ENCODE measurements around the gene PITRM1. TPM values are rescaled to one million over a fixed set of nuclear protein-coding genes. Genes with fewer than 3 reads are reported as not detected.

The PITRM1 gene
- total RNA-seq, 1 donor from 2014 or later = 80.4 TPM

- Mint-ChIP-seq H3K9me3 (ENCODE audit: unreplicated experiment) (peaks cover 2% of the 10 kb centered on the region), H3K27me3 (ENCODE audit: low read depth, unreplicated experiment) (no peaks in the 10 kb centered on the region), H3K4me3 (ENCODE audit: unreplicated experiment) (no peak overlapping the region), H3K4me1 (ENCODE audit: low read depth, unreplicated experiment) (peaks cover 23% of the 10 kb centered on the region), H3K36me3 (ENCODE audit: low read depth, unreplicated experiment) (no peaks in the 10 kb centered on the region), H3K27ac (ENCODE audit: unreplicated experiment) (peak overlapping the region; percentile 47)
- Histone ChIP-seq H2AFZ (ENCODE audit: low read depth, low read length) (no peak overlapping the region), H3K9ac (ENCODE audit: low read length) (no peak overlapping the region), H3K9me3 (ENCODE audit: insufficient read depth, low read depth, low read length) (no peaks in the 10 kb centered on the region), H4K20me1 (ENCODE audit: insufficient read depth, low read length) (no peaks in the 10 kb centered on the region), H3K27me3 (ENCODE audit: insufficient read depth, low read length) (peaks cover 4% of the 10 kb centered on the region), H3K4me3 (ENCODE audit: insufficient read depth, low read depth, low read length) (no peak overlapping the region), H3K4me1 (ENCODE audit: insufficient read depth, low read length) (peaks cover 13% of the 10 kb centered on the region), H3K27ac (ENCODE audit: low read depth, low read length) (no peak overlapping the region), H3K79me2 (ENCODE audit: insufficient read depth, low read length) (no peaks in the 10 kb centered on the region), H3K36me3 (ENCODE audit: insufficient read depth, low read length) (no peaks in the 10 kb centered on the region), H3K4me2 (ENCODE audit: low read length) (no peak overlapping the region)
- FAIRE-seq (no peak), DNase-seq (ENCODE audit: low read depth) (no peak)
- no peak for TF ChIP-seq EZH2 (IDR thresholded peaks at IDR 0.05; ENCODE audit: insufficient read depth, low read length)
- TF ChIP-seq CTCF (IDR thresholded peaks at IDR 0.05; ENCODE audit: insufficient read depth, low read depth, low read length) = no peak
Measured at GRCh38 chr10:3201796-3202195, 29.2 kb upstream of the PITRM1 start.

- Mint-ChIP-seq H3K9me3 (ENCODE audit: unreplicated experiment) (peaks cover 2% of the 10 kb centered on the region), H3K4me1 (ENCODE audit: low read depth, unreplicated experiment) (peaks cover 34% of the 10 kb centered on the region), H3K27me3 (ENCODE audit: low read depth, unreplicated experiment) (no peaks in the 10 kb centered on the region), H3K27ac (ENCODE audit: unreplicated experiment) (peak overlapping the region; percentile 11), H3K36me3 (ENCODE audit: low read depth, unreplicated experiment) (no peaks in the 10 kb centered on the region), H3K4me3 (ENCODE audit: unreplicated experiment) (peak overlapping the region; percentile 67)
- H3K9ac ChIP-seq (ENCODE audit: low read length) = no peak overlapping the region
- no peak for DNase-seq (ENCODE audit: low read depth)
- H3K4me3 ChIP-seq (ENCODE audit: insufficient read depth, low read depth, low read length) = no peak overlapping the region
- H4K20me1 ChIP-seq (ENCODE audit: insufficient read depth, low read length) = no peaks in the 10 kb centered on the region
- FAIRE-seq = no peak
- no peaks in the 10 kb centered on the region for H3K79me2 ChIP-seq (ENCODE audit: insufficient read depth, low read length)
- TF ChIP-seq EZH2 (IDR thresholded peaks at IDR 0.05; ENCODE audit: insufficient read depth, low read length) = no peak
- no peak for TF ChIP-seq CTCF (IDR thresholded peaks at IDR 0.05; ENCODE audit: insufficient read depth, low read depth, low read length)
- H3K27me3 ChIP-seq (ENCODE audit: insufficient read depth, low read length) = peaks cover 4% of the 10 kb centered on the region
- H3K27ac ChIP-seq (ENCODE audit: low read depth, low read length) = no peak overlapping the region
- H3K9me3 ChIP-seq (ENCODE audit: insufficient read depth, low read depth, low read length) = no peaks in the 10 kb centered on the region
- peaks cover 18% of the 10 kb centered on the region for H3K4me1 ChIP-seq (ENCODE audit: insufficient read depth, low read length)
- H3K4me2 ChIP-seq (ENCODE audit: low read length) = no peak overlapping the region
- no peak overlapping the region for H2AFZ ChIP-seq (ENCODE audit: low read depth, low read length)
- H3K36me3 ChIP-seq (ENCODE audit: insufficient read depth, low read length) = no peaks in the 10 kb centered on the region
Measured at GRCh38 chr10:3199488-3199887, 26.9 kb upstream of the PITRM1 start.

- H3K9ac ChIP-seq (ENCODE audit: low read length) = no peak overlapping the region
- no peak overlapping the region for H3K4me2 ChIP-seq (ENCODE audit: low read length)
- FAIRE-seq (no peak), DNase-seq (ENCODE audit: low read depth) (no peak)
- no peaks in the 10 kb centered on the region for H4K20me1 ChIP-seq (ENCODE audit: insufficient read depth, low read length)
- H3K27ac ChIP-seq (ENCODE audit: low read depth, low read length) = no peak overlapping the region
- H3K27me3 ChIP-seq (ENCODE audit: insufficient read depth, low read length) = peaks cover 4% of the 10 kb centered on the region
- peaks cover 18% of the 10 kb centered on the region for H3K4me1 ChIP-seq (ENCODE audit: insufficient read depth, low read length)
- Mint-ChIP-seq H3K9me3 (ENCODE audit: unreplicated experiment) (peaks cover 2% of the 10 kb centered on the region), H3K36me3 (ENCODE audit: low read depth, unreplicated experiment) (no peaks in the 10 kb centered on the region), H3K27ac (ENCODE audit: unreplicated experiment) (peak overlapping the region; percentile 98), H3K4me1 (ENCODE audit: low read depth, unreplicated experiment) (peaks cover 36% of the 10 kb centered on the region), H3K4me3 (ENCODE audit: unreplicated experiment) (peak overlapping the region; percentile 52), H3K27me3 (ENCODE audit: low read depth, unreplicated experiment) (no peaks in the 10 kb centered on the region)
- H2AFZ ChIP-seq (ENCODE audit: low read depth, low read length) = no peak overlapping the region
- no peak overlapping the region for H3K4me3 ChIP-seq (ENCODE audit: insufficient read depth, low read depth, low read length)
- H3K79me2 ChIP-seq (ENCODE audit: insufficient read depth, low read length) = no peaks in the 10 kb centered on the region
- no peaks in the 10 kb centered on the region for H3K36me3 ChIP-seq (ENCODE audit: insufficient read depth, low read length)
- H3K9me3 ChIP-seq (ENCODE audit: insufficient read depth, low read depth, low read length) = no peaks in the 10 kb centered on the region
- TF ChIP-seq CTCF (IDR thresholded peaks at IDR 0.05; ENCODE audit: insufficient read depth, low read depth, low read length) (no peak), EZH2 (IDR thresholded peaks at IDR 0.05; ENCODE audit: insufficient read depth, low read length) (no peak)
Measured at GRCh38 chr10:3198900-3199299, 26.3 kb upstream of the PITRM1 start.

All from astrocyte (in vitro differentiated cells and primary cell).